Measurements from ENCODE around the gene CARM1.
"Not testable (repeated sequence)": the region's sequence is repeated elsewhere in the genome, so short reads cannot be mapped to it uniquely, and the experiment has no call there.

Gene CARM1

GRCh38 chr19:10848230-10848856 is 23.0 kb upstream of the CARM1 start, which contains the start of gene C19orf38:
C19orf38 (plus strand) TSS chr19:10848415; CDS start chr19:10848509, 94 bp downstream.
- Histone ChIP-seq H3K4me3 (ENCODE audit: low read length) (no peak within 1 kb of the TSS), H3K4me1 (ENCODE audit: control insufficient read depth, insufficient read depth, low read length) (no peaks in the 10 kb centered on the region), H3K36me3 (ENCODE audit: control insufficient read depth, insufficient read depth, low read length) (no peaks in the 10 kb centered on the region), H3K27me3 (ENCODE audit: control insufficient read depth, insufficient read depth, low read length) (no peaks in the 10 kb centered on the region), H3K27ac (ENCODE audit: low read length) (no peak within 1 kb of the TSS), H3K9me3 (ENCODE audit: control insufficient read depth, insufficient read depth, low read length) (no peaks in the 10 kb centered on the region)
- no peak for DNase-seq (ENCODE audit: low read depth, low spot score)
- WGBS (ENCODE audit: insufficient coverage, insufficient read length), result no CpG with 5 or more reads among the region's 14 CpGs

- H3K27ac ChIP-seq (ENCODE audit: low read length), result no peak overlapping the region
- H3K36me3 ChIP-seq (ENCODE audit: control insufficient read depth, insufficient read depth, low read length), result no peaks in the 10 kb centered on the region
- no CpG with 5 or more reads among the region's 5 CpGs for WGBS (ENCODE audit: insufficient coverage, insufficient read length)
Measured at GRCh38 chr19:10850631-10851030, 20.7 kb upstream of the CARM1 start.

GRCh38 chr19:10852098-10852800 is 19.1 kb upstream of the CARM1 start:
- Histone ChIP-seq H3K36me3 (ENCODE audit: control insufficient read depth, insufficient read depth, low read length) (no peaks in the 10 kb centered on the region), H3K9me3 (ENCODE audit: control insufficient read depth, insufficient read depth, low read length) (no peaks in the 10 kb centered on the region), H3K27me3 (ENCODE audit: control insufficient read depth, insufficient read depth, low read length) (no peaks in the 10 kb centered on the region), H3K4me3 (ENCODE audit: low read length) (no peak overlapping the region), H3K27ac (ENCODE audit: low read length) (no peak overlapping the region), H3K4me1 (ENCODE audit: control insufficient read depth, insufficient read depth, low read length) (no peaks in the 10 kb centered on the region)
- DNase-seq (ENCODE audit: low read depth, low spot score), result no peak
- WGBS (ENCODE audit: insufficient coverage, insufficient read length), result no CpG with 5 or more reads among the region's 7 CpGs

More at GRCh38 chr19:10850631-10851030, 20.7 kb upstream of the CARM1 start:
- no peak for DNase-seq (ENCODE audit: low read depth, low spot score)
- Histone ChIP-seq H3K9me3 (ENCODE audit: control insufficient read depth, insufficient read depth, low read length) (no peaks in the 10 kb centered on the region), H3K27me3 (ENCODE audit: control insufficient read depth, insufficient read depth, low read length) (no peaks in the 10 kb centered on the region), H3K4me3 (ENCODE audit: low read length) (no peak overlapping the region), H3K4me1 (ENCODE audit: control insufficient read depth, insufficient read depth, low read length) (no peaks in the 10 kb centered on the region)

- no CpG with 5 or more reads among the region's 7 CpGs for WGBS (ENCODE audit: insufficient coverage, insufficient read length)
- DNase-seq (ENCODE audit: low read depth, low spot score), result no peak
- Histone ChIP-seq H3K27me3 (ENCODE audit: control insufficient read depth, insufficient read depth, low read length) (no peaks in the 10 kb centered on the region), H3K4me1 (ENCODE audit: control insufficient read depth, insufficient read depth, low read length) (no peaks in the 10 kb centered on the region), H3K9me3 (ENCODE audit: control insufficient read depth, insufficient read depth, low read length) (no peaks in the 10 kb centered on the region), H3K4me3 (ENCODE audit: low read length) (no peak overlapping the region), H3K27ac (ENCODE audit: low read length) (no peak overlapping the region), H3K36me3 (ENCODE audit: control insufficient read depth, insufficient read depth, low read length) (no peaks in the 10 kb centered on the region)
Measured at GRCh38 chr19:10852941-10853340, 18.4 kb upstream of the CARM1 start.

GRCh38 chr19:10854350-10855089 is 16.8 kb upstream of the CARM1 start:
- no peaks in the 10 kb centered on the region for H3K9me3 ChIP-seq (ENCODE audit: control insufficient read depth, insufficient read depth, low read length)
- no peaks in the 10 kb centered on the region for H3K36me3 ChIP-seq (ENCODE audit: control insufficient read depth, insufficient read depth, low read length)
- DNase-seq (ENCODE audit: low read depth, low spot score), result no peak
- H3K4me3 ChIP-seq (ENCODE audit: low read length), result no peak overlapping the region
- no peaks in the 10 kb centered on the region for H3K27me3 ChIP-seq (ENCODE audit: control insufficient read depth, insufficient read depth, low read length)
- no peak overlapping the region for H3K27ac ChIP-seq (ENCODE audit: low read length)
- H3K4me1 ChIP-seq (ENCODE audit: control insufficient read depth, insufficient read depth, low read length), result no peaks in the 10 kb centered on the region
- no CpG with 5 or more reads among the region's 7 CpGs for WGBS (ENCODE audit: insufficient coverage, insufficient read length)

GRCh38 chr19:10855879-10856522 is 15.4 kb upstream of the CARM1 start:
- no peaks in the 10 kb centered on the region for H3K4me1 ChIP-seq (ENCODE audit: control insufficient read depth, insufficient read depth, low read length)
- H3K9me3 ChIP-seq (ENCODE audit: control insufficient read depth, insufficient read depth, low read length), result no peaks in the 10 kb centered on the region
- no peaks in the 10 kb centered on the region for H3K27me3 ChIP-seq (ENCODE audit: control insufficient read depth, insufficient read depth, low read length)
- WGBS (ENCODE audit: insufficient coverage, insufficient read length), result no CpG with 5 or more reads among the region's 5 CpGs
- H3K4me3 ChIP-seq (ENCODE audit: low read length), result no peak overlapping the region
- H3K36me3 ChIP-seq (ENCODE audit: control insufficient read depth, insufficient read depth, low read length), result no peaks in the 10 kb centered on the region
- H3K27ac ChIP-seq (ENCODE audit: low read length), result no peak overlapping the region
- DNase-seq (ENCODE audit: low read depth, low spot score), result no peak

- H3K9me3 ChIP-seq (ENCODE audit: control insufficient read depth, insufficient read depth, low read length); DNase-seq (ENCODE audit: low read depth, low spot score); H3K4me1 ChIP-seq (ENCODE audit: control insufficient read depth, insufficient read depth, low read length); H3K27me3 ChIP-seq (ENCODE audit: control insufficient read depth, insufficient read depth, low read length); H3K27ac ChIP-seq (ENCODE audit: low read length); H3K4me3 ChIP-seq (ENCODE audit: low read length); H3K36me3 ChIP-seq (ENCODE audit: control insufficient read depth, insufficient read depth, low read length): not testable (repeated sequence)
- WGBS (ENCODE audit: insufficient coverage, insufficient read length), result no CpG with 5 or more reads among the region's 1 CpG
Measured at GRCh38 chr19:10856899-10857298, 14.5 kb upstream of the CARM1 start.

- no CpG with 5 or more reads among the region's 4 CpGs for WGBS (ENCODE audit: insufficient coverage, insufficient read length)
- no peak overlapping the region for H3K27ac ChIP-seq (ENCODE audit: low read length)
- DNase-seq (ENCODE audit: low read depth, low spot score), result no peak
Measured at GRCh38 chr19:10858204-10858828, 13.0 kb upstream of the CARM1 start.

GRCh38 chr19:10861103-10861651 is 10.2 kb upstream of the CARM1 start:
- no peak overlapping the region for H3K27ac ChIP-seq (ENCODE audit: low read length)
- H3K9me3 ChIP-seq (ENCODE audit: control insufficient read depth, insufficient read depth, low read length), result no peaks in the 10 kb centered on the region
- H3K4me1 ChIP-seq (ENCODE audit: control insufficient read depth, insufficient read depth, low read length), result no peaks in the 10 kb centered on the region; the same call in 1 of the 2 replicates
- H3K27me3 ChIP-seq (ENCODE audit: control insufficient read depth, insufficient read depth, low read length), result no peaks in the 10 kb centered on the region
- DNase-seq (ENCODE audit: low read depth, low spot score), result no peak
- no CpG with 5 or more reads among the region's 7 CpGs for WGBS (ENCODE audit: insufficient coverage, insufficient read length)
- no peaks in the 10 kb centered on the region for H3K36me3 ChIP-seq (ENCODE audit: control insufficient read depth, insufficient read depth, low read length)
- H3K4me3 ChIP-seq (ENCODE audit: low read length), result no peak overlapping the region

More at GRCh38 chr19:10858204-10858828, 13.0 kb upstream of the CARM1 start:
- no peak overlapping the region for H3K4me3 ChIP-seq (ENCODE audit: low read length)
- no peaks in the 10 kb centered on the region for H3K27me3 ChIP-seq (ENCODE audit: control insufficient read depth, insufficient read depth, low read length)
- no peaks in the 10 kb centered on the region for H3K9me3 ChIP-seq (ENCODE audit: control insufficient read depth, insufficient read depth, low read length)
- H3K4me1 ChIP-seq (ENCODE audit: control insufficient read depth, insufficient read depth, low read length), result no peaks in the 10 kb centered on the region
- no peaks in the 10 kb centered on the region for H3K36me3 ChIP-seq (ENCODE audit: control insufficient read depth, insufficient read depth, low read length)
